ENCODE measurements around the gene SPAG16.

DNA sequence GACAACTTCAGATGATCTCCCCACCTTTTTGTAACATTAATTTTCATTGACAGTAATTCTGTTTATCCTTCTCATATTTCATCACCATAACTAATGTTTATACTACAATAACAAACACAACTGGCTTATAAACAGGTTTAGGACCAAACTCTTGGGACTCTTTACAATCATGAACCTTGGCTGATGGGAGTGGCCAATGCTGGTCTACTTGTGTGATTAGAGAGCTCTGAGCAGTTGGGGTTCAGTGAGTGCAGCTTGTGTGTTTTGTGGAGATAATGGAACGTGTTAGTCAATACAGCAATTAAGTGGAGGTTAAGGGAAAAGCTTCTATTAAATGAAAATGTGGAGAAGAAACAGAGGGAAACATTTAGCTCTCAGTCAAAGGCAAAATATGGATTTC is 207.1 kb downstream of the SPAG16 start:
- TF ChIP-seq EZH2 (IDR thresholded peaks at IDR 0.05; ENCODE audit: low read length, unreplicated experiment), result no peak
- TF ChIP-seq, protein P1, sequence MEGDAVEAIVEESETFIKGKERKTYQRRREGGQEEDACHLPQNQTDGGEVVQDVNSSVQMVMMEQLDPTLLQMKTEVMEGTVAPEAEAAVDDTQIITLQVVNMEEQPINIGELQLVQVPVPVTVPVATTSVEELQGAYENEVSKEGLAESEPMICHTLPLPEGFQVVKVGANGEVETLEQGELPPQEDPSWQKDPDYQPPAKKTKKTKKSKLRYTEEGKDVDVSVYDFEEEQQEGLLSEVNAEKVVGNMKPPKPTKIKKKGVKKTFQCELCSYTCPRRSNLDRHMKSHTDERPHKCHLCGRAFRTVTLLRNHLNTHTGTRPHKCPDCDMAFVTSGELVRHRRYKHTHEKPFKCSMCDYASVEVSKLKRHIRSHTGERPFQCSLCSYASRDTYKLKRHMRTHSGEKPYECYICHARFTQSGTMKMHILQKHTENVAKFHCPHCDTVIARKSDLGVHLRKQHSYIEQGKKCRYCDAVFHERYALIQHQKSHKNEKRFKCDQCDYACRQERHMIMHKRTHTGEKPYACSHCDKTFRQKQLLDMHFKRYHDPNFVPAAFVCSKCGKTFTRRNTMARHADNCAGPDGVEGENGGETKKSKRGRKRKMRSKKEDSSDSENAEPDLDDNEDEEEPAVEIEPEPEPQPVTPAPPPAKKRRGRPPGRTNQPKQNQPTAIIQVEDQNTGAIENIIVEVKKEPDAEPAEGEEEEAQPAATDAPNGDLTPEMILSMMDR (conservative IDR thresholded peaks at IDR 0.05; ENCODE audit: low read depth, low read length), result no peak
- TF ChIP-seq EZH2phosphoT487 (IDR thresholded peaks at IDR 0.05; ENCODE audit: borderline replicate concordance, low read length), result no peak
